HepG2 (cell line): Measurements from ENCODE around the gene ASTN2. TPM values are rescaled to one million over a fixed set of nuclear protein-coding genes. Genes with fewer than 3 reads are reported as not detected.

Source experiments
- AFF4 ChIP-seq: sonication (generic); formaldehyde crosslinking; IDR thresholded peaks from 2 replicates; pipeline ENCODE4 v1.4.0; 2020; ENCODE audit warnings: missing genetic modification reagents
- PHF5A ChIP-seq: IDR thresholded peaks from one replicate; pipeline ENCODE4 v1.6.1; 2018; ENCODE audit warnings: low read depth, missing genetic modification reagents; ENCODE audit not compliant: unreplicated experiment
- PTBP1 ChIP-seq: fragments of 200-400 bp; formaldehyde crosslinking; IDR thresholded peaks from 2 replicates; pipeline ENCODE4 v1.6.1; 2018; ENCODE audit warnings: low read length, low read depth; ENCODE audit not compliant: poor library complexity, severe bottlenecking
- RBM22 ChIP-seq: fragments of 200-400 bp; formaldehyde crosslinking; optimal IDR thresholded peaks from 2 replicates; pipeline ENCODE3; 2017; ENCODE audit warnings: mild to moderate bottlenecking, low read length, moderate library complexity
- RNF219 ChIP-seq: sonication (generic); formaldehyde crosslinking; IDR thresholded peaks from 2 replicates; pipeline ENCODE4 v1.5.0; 2020; ENCODE audit warnings: mild to moderate bottlenecking, missing genetic modification reagents
- SNRNP70 ChIP-seq: fragments of 200-400 bp; formaldehyde crosslinking; IDR thresholded peaks from 2 replicates; pipeline ENCODE4 v1.6.1; 2017; ENCODE audit warnings: mild to moderate bottlenecking, low read depth, low read length, moderate library complexity
- TEAD2 ChIP-seq: sonication (generic); formaldehyde crosslinking; IDR thresholded peaks from 2 replicates; pipeline ENCODE4 v1.9.0; 2021; ENCODE audit warnings: missing genetic modification reagents
- ZFP36L1 ChIP-seq: sonication (generic); formaldehyde crosslinking; IDR thresholded peaks from 2 replicates; pipeline ENCODE4 v1.8.0; 2022; ENCODE audit warnings: mild to moderate bottlenecking, missing genetic modification reagents, moderate library complexity
- ZMYM2 ChIP-seq: sonication (generic); formaldehyde crosslinking; IDR thresholded peaks from 2 replicates; pipeline ENCODE4 v1.8.0; 2022; ENCODE audit warnings: mild to moderate bottlenecking, missing genetic modification reagents
- ZNF335 ChIP-seq: sonication (generic); formaldehyde crosslinking; IDR thresholded peaks from 2 replicates; pipeline ENCODE4 v1.4.0; 2020; ENCODE audit warnings: missing genetic modification reagents
- ZNF710 ChIP-seq: sonication (generic); formaldehyde crosslinking; IDR thresholded peaks from 2 replicates; pipeline ENCODE4 v1.5.0; 2020; ENCODE audit warnings: mild to moderate bottlenecking, missing genetic modification reagents, borderline replicate concordance
- ZNF839 ChIP-seq: sonication (generic); formaldehyde crosslinking; IDR thresholded peaks from 2 replicates; pipeline ENCODE4 v1.4.0; 2020; ENCODE audit warnings: missing genetic modification reagents, mild to moderate bottlenecking, borderline replicate concordance
- ZSCAN22 ChIP-seq: sonication (generic); formaldehyde crosslinking; IDR thresholded peaks from 2 replicates; pipeline ENCODE4 v1.4.0; 2020; ENCODE audit warnings: mild to moderate bottlenecking, missing genetic modification reagents
- polyA plus RNA-seq, 8 experiments: library from polyadenylated mRNA; depleted of rRNA in 3 of 8; stranded (reverse) in 7 of 8; unstranded in 1 of 8; fragments of >200 nt; fragmentation: Illumina TruSeq in 4 of 8; extraction: Trizol in 4 of 8; gene quantifications; 2 replicates each; pipeline versions ENCODE4 v1.2.1 to v1.2.3, GENCODE V29; 2011 to 2016; ENCODE audit warnings: low read depth in 4 of 8, missing spikeins in 1 of 8, mixed read lengths in 1 of 8; ENCODE audit not compliant: insufficient read depth in 1 of 8
- total RNA-seq, 5 experiments: library from RNA; depleted of rRNA; stranded (reverse); fragments of >200 nt; fragmentation: Illumina TruSeq; extraction: Trizol; gene quantifications; 2 replicates each; pipeline ENCODE4 v1.2.3, GENCODE V29; 2016; ENCODE audit warnings: low read depth in 1 of 5
- TF ChIP-seq, protein P1 (sequence below): sonication (generic); formaldehyde crosslinking; IDR thresholded peaks from 2 replicates; pipeline ENCODE4 v1.4.0; 2020; ENCODE audit warnings: low read depth, missing genetic modification reagents
- TF ChIP-seq, protein P2 (sequence below): sonication (generic); formaldehyde crosslinking; IDR thresholded peaks from 2 replicates; pipeline ENCODE4 v1.4.0; 2020; ENCODE audit warnings: missing genetic modification reagents

The ASTN2 gene
- total and polyA plus RNA-seq, 2 of the 13 experiments (the other 11 are each of a cell fraction or from before 2014, with no cell fraction given): 5.2 to 13.5 TPM

DNA sequence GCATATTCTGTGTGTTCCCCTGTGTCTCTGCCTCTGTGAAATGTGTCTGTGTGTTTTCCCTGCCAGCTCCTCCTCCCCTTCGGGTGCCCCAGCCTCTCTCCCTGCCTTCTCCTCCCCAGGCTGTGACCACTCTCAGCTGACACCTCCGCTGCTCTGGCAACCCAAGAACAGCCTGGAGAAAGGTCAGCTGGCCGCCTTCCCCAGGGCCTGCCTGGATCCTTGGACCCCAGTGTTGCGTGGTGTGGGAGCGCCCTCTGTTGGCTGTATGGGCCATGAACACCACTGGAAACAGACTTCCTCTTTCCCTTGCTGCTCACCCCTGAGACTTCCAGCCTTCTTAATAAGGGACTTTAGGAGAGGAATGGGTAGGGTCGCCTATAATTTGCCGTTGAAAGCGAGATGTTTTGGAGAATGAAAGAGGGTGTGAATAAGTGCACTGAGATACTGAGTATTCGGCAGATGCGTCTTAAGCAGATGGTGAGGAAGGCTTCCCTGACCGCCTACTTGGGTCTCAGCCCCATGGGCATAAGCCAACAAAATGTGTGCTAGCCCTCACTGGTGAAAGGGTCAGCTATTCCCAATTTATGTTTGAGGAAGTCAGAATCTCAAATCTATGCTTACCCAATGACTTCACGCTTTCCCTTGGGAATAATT, 842.6 kb downstream of the ASTN2 start (continued):
- no peak for TF ChIP-seq AFF4 (CRISPR knock-in tag)
- TF ChIP-seq RBM22: no peak
- TF ChIP-seq TEAD2 (CRISPR knock-in tag): no peak
- TF ChIP-seq, protein P1, sequence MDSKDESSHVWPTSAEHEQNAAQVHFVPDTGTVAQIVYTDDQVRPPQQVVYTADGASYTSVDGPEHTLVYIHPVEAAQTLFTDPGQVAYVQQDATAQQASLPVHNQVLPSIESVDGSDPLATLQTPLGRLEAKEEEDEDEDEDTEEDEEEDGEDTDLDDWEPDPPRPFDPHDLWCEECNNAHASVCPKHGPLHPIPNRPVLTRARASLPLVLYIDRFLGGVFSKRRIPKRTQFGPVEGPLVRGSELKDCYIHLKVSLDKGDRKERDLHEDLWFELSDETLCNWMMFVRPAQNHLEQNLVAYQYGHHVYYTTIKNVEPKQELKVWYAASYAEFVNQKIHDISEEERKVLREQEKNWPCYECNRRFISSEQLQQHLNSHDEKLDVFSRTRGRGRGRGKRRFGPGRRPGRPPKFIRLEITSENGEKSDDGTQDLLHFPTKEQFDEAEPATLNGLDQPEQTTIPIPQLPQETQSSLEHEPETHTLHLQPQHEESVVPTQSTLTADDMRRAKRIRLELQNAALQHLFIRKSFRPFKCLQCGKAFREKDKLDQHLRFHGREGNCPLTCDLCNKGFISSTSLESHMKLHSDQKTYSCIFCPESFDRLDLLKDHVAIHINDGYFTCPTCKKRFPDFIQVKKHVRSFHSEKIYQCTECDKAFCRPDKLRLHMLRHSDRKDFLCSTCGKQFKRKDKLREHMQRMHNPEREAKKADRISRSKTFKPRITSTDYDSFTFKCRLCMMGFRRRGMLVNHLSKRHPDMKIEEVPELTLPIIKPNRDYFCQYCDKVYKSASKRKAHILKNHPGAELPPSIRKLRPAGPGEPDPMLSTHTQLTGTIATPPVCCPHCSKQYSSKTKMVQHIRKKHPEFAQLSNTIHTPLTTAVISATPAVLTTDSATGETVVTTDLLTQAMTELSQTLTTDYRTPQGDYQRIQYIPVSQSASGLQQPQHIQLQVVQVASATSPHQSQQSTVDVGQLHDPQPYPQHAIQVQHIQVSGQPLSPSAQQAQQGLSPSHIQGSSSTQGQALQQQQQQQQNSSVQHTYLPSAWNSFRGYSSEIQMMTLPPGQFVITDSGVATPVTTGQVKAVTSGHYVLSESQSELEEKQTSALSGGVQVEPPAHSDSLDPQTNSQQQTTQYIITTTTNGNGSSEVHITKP (CRISPR knock-in tag): no peak
- TF ChIP-seq ZNF335 (CRISPR knock-in tag): 0 out of 2 replicates have a peak, but pooled peaks have one; percentile 48
- TF ChIP-seq, protein P2, sequence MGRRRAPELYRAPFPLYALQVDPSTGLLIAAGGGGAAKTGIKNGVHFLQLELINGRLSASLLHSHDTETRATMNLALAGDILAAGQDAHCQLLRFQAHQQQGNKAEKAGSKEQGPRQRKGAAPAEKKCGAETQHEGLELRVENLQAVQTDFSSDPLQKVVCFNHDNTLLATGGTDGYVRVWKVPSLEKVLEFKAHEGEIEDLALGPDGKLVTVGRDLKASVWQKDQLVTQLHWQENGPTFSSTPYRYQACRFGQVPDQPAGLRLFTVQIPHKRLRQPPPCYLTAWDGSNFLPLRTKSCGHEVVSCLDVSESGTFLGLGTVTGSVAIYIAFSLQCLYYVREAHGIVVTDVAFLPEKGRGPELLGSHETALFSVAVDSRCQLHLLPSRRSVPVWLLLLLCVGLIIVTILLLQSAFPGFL: no peak
- TF ChIP-seq PTBP1: no peak
- TF ChIP-seq ZNF710 (CRISPR knock-in tag): no peak
- TF ChIP-seq ZMYM2 (CRISPR knock-in tag): no peak
- no peak for TF ChIP-seq ZNF839 (CRISPR knock-in tag)
- no peak for TF ChIP-seq SNRNP70
- no peak for TF ChIP-seq ZSCAN22
- TF ChIP-seq ZFP36L1 (CRISPR knock-in tag): no peak
- TF ChIP-seq PHF5A (CRISPR knock-in tag): no peak
- no peak for TF ChIP-seq RNF219 (CRISPR knock-in tag)
